ENCODE measurements around the gene MYBL2.

The MYBL2 gene

GRCh38 chr20:43716757-43717615 is 50.1 kb downstream of the MYBL2 start:
- FAIRE-seq = no peak
- DNase-seq (ENCODE audit: insufficient read length, low spot score) = no peak
- TF ChIP-seq CTCF (IDR thresholded peaks at IDR 0.05; ENCODE audit: insufficient read depth, missing control alignments) = no peak

- no peak for DNase-seq (ENCODE audit: insufficient read length, low spot score)
- no peak for TF ChIP-seq CTCF (IDR thresholded peaks at IDR 0.05; ENCODE audit: insufficient read depth, missing control alignments)
- FAIRE-seq = no peak
These were observed 50.7 kb downstream of the MYBL2 start for GRCh38 chr20:43717616-43717995.

- FAIRE-seq (no peak), DNase-seq (ENCODE audit: insufficient read length, low spot score) (no peak)
- TF ChIP-seq CTCF (IDR thresholded peaks at IDR 0.05; ENCODE audit: insufficient read depth, missing control alignments) = no peak
These were observed 53.1 kb downstream of the MYBL2 start for GRCh38 chr20:43720007-43720406.

GRCh38 chr20:43721097-43721428 is 54.1 kb downstream of the MYBL2 start:
- DNase-seq (ENCODE audit: insufficient read length, low spot score) = no peak
- no peak for TF ChIP-seq CTCF (IDR thresholded peaks at IDR 0.05; ENCODE audit: insufficient read depth, missing control alignments)

GRCh38 chr20:43721429-43722152 is 54.7 kb downstream of the MYBL2 start:
- DNase-seq (ENCODE audit: insufficient read length, low spot score) (no peak), FAIRE-seq (no peak)
- TF ChIP-seq CTCF (IDR thresholded peaks at IDR 0.05; ENCODE audit: insufficient read depth, missing control alignments) = no peak

More at GRCh38 chr20:43721097-43721428, 54.1 kb downstream of the MYBL2 start:
- no peak for FAIRE-seq

- no peak for TF ChIP-seq CTCF (IDR thresholded peaks at IDR 0.05; ENCODE audit: insufficient read depth, missing control alignments)
- DNase-seq (ENCODE audit: insufficient read length, low spot score) (no peak), FAIRE-seq (no peak)
These were observed 55.2 kb downstream of the MYBL2 start for GRCh38 chr20:43722153-43722505.

- no peak for TF ChIP-seq CTCF (IDR thresholded peaks at IDR 0.05; ENCODE audit: insufficient read depth, missing control alignments)
- no peak for DNase-seq (ENCODE audit: insufficient read length, low spot score)
- FAIRE-seq = no peak
These were observed 56.3 kb downstream of the MYBL2 start for GRCh38 chr20:43723186-43723585.
